Measurements from ENCODE around the gene CORO2A. TPM values are rescaled to one million over a fixed set of nuclear protein-coding genes. Genes with fewer than 3 reads are reported as not detected.

CORO2A gene
- total and polyA plus RNA-seq, 2 of the 13 experiments (the other 11 are each of a cell fraction or from before 2014, with no cell fraction given), result 14.4 to 15.3 TPM

DNA sequence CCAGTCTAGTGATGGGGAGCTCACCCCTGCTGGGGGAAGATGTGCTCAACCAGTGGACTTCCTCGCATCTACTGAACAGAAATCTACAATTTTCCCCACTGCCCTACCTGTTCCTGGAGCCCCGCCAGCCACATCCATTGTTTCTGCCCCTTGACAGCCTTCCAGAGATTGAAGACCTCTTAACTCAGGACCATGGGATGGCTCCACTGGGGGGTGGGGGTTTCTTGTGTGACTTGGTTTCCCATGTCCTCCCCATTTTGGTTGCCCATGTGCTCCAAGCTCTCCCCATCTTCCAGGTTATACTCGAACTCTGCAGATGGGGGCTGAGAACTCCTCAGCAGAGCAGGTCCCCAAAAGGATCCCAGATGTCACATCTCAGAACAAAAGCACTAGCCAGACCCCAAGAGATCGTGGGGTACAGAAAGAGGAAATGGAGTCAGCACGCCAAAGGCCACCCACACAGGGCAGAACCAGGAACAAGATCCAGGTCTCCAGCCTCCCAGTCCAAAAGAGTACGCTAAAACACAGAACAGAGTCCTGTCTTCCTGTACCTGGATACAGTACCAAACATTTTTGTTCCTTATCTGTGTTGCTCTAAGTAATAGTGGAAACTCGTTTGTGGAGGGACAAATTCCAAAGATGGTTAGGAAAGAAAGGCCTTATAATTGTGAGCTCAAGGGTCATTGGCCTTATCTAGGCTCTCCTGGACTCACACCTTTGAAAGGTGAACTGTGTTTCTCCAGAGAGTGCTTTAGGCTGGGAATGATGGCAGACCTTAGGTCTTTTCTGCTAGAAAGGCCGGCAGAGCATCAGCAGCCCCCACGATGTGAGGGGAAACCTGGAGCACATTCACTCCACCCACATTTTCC, 15.8 kb downstream of the CORO2A start (continued):
- TF ChIP-seq ZBTB14 (CRISPR knock-in tag; IDR thresholded peaks at IDR 0.05) (no peak), TP53 (CRISPR knock-in tag; conservative IDR thresholded peaks at IDR 0.05) (no peak), ZNF713 (CRISPR knock-in tag; IDR thresholded peaks at IDR 0.05) (no peak), ELF1 (CRISPR knock-in tag; IDR thresholded peaks at IDR 0.05) (no peak), HMGXB3 (CRISPR knock-in tag; IDR thresholded peaks at IDR 0.05; ENCODE audit: borderline replicate concordance) (no peak), RBFOX2 (IDR thresholded peaks at IDR 0.05; ENCODE audit: low read depth, low read length) (no peak), HNF4A (CRISPR knock-in tag; IDR thresholded peaks at IDR 0.05) (peak; percentile 84), TCF7L2 (IDR thresholded peaks at IDR 0.05; ENCODE audit: low read depth, low read length) (no peak), FOXJ3 (CRISPR knock-in tag; IDR thresholded peaks at IDR 0.05; ENCODE audit: borderline replicate concordance) (0 out of 2 replicates have a peak, but pooled peaks have one; percentile 18), ZNF446 (CRISPR knock-in tag; IDR thresholded peaks at IDR 0.05) (no peak), MAF1 (CRISPR knock-in tag; IDR thresholded peaks at IDR 0.05; ENCODE audit: borderline replicate concordance) (no peak), NFKB2 (CRISPR knock-in tag; IDR thresholded peaks at IDR 0.05; ENCODE audit: borderline replicate concordance) (no peak), NFE2L2 (IDR thresholded peaks at IDR 0.05; ENCODE audit: low read length) (no peak), ASH2L (IDR thresholded peaks at IDR 0.05; ENCODE audit: insufficient read length, low read depth, low read length) (no peak), ZNF772 (CRISPR knock-in tag; IDR thresholded peaks at IDR 0.05) (no peak), ZNF101 (CRISPR knock-in tag; IDR thresholded peaks at IDR 0.05; ENCODE audit: borderline replicate concordance, low read depth) (no peak), NR1H2 (CRISPR knock-in tag; IDR thresholded peaks at IDR 0.05; ENCODE audit: borderline replicate concordance, low read depth) (no peak)
- TF ChIP-seq, protein P1, sequence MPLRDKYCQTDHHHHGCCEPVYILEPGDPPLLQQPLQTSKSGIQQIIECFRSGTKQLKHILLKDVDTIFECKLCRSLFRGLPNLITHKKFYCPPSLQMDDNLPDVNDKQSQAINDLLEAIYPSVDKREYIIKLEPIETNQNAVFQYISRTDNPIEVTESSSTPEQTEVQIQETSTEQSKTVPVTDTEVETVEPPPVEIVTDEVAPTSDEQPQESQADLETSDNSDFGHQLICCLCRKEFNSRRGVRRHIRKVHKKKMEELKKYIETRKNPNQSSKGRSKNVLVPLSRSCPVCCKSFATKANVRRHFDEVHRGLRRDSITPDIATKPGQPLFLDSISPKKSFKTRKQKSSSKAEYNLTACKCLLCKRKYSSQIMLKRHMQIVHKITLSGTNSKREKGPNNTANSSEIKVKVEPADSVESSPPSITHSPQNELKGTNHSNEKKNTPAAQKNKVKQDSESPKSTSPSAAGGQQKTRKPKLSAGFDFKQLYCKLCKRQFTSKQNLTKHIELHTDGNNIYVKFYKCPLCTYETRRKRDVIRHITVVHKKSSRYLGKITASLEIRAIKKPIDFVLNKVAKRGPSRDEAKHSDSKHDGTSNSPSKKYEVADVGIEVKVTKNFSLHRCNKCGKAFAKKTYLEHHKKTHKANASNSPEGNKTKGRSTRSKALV (CRISPR knock-in tag; IDR thresholded peaks at IDR 0.05), result no peak
- TF ChIP-seq, protein P2, sequence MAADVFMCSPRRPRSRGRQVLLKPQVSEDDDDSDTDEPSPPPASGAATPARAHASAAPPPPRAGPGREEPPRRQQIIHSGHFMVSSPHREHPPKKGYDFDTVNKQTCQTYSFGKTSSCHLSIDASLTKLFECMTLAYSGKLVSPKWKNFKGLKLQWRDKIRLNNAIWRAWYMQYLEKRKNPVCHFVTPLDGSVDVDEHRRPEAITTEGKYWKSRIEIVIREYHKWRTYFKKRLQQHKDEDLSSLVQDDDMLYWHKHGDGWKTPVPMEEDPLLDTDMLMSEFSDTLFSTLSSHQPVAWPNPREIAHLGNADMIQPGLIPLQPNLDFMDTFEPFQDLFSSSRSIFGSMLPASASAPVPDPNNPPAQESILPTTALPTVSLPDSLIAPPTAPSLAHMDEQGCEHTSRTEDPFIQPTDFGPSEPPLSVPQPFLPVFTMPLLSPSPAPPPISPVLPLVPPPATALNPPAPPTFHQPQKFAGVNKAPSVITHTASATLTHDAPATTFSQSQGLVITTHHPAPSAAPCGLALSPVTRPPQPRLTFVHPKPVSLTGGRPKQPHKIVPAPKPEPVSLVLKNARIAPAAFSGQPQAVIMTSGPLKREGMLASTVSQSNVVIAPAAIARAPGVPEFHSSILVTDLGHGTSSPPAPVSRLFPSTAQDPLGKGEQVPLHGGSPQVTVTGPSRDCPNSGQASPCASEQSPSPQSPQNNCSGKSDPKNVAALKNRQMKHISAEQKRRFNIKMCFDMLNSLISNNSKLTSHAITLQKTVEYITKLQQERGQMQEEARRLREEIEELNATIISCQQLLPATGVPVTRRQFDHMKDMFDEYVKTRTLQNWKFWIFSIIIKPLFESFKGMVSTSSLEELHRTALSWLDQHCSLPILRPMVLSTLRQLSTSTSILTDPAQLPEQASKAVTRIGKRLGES (CRISPR knock-in tag; IDR thresholded peaks at IDR 0.05; ENCODE audit: borderline replicate concordance), result no peak

Measured in HepG2 (cell line).